Esophagus muscularis mucosa (tissue), 4 donors: ENCODE measurements around the gene SLC25A33. TPM values are rescaled to one million over a fixed set of nuclear protein-coding genes. Genes with fewer than 3 reads are reported as not detected.

ENCODE experiments used
- DNase-seq: peaks from one replicate; pipeline ENCODE4 v3.0.0-alpha.2; 2017; ENCODE audit errors: extremely low spot score
- H3K27ac ChIP-seq, 4 donors: fragments of 200-600 bp; sonication (generic); replicated peaks in 1 of 4; 1 replicate in 3 of 4; 2 replicates in 1 of 4; pipeline ENCODE4 v1.5.1; 2016 to 2019; ENCODE audit warnings: mild to moderate bottlenecking in 1 of 4
- H3K27me3 ChIP-seq, 4 donors: fragments of 200-600 bp; sonication (generic); one replicate each; pipeline versions ENCODE4 v1.5.1 to v1.6.0; 2016 to 2019
- H3K36me3 ChIP-seq, 4 donors: fragments of 200-600 bp; sonication (generic); one replicate each; pipeline ENCODE4 v1.5.1; 2016 to 2019
- H3K4me1 ChIP-seq, 4 donors: fragments of 200-600 bp; sonication (generic); one replicate each; pipeline ENCODE4 v1.5.1; 2016 to 2019
- H3K4me3 ChIP-seq, 4 donors: fragments of 200-600 bp; sonication (generic); 1 replicate in 2 of 4; 2 replicates in 2 of 4; pipeline ENCODE4 v1.5.1; 2016 to 2019; ENCODE audit warnings: mild to moderate bottlenecking in 4 of 4, moderate library complexity in 1 of 4
- H3K9me3 ChIP-seq, 4 donors: fragments of 200-600 bp; sonication (generic); 1 replicate in 3 of 4; 2 replicates in 1 of 4; pipeline ENCODE4 v1.5.1; 2016 to 2019
- EP300 ChIP-seq: sonication (generic); formaldehyde crosslinking; IDR thresholded peaks from one replicate; pipeline ENCODE4 v1.6.1; 2017; ENCODE audit warnings: antibody characterized with exemption
- POLR2A ChIP-seq: fragments of 450-650 bp; IDR thresholded peaks from one replicate; pipeline ENCODE4 v1.6.1; 2017; ENCODE audit warnings: antibody characterized with exemption, moderate library complexity, mild to moderate bottlenecking, low read depth
- POLR2AphosphoS5 ChIP-seq, 2 donors: sonication (generic); formaldehyde crosslinking; IDR thresholded peaks; one replicate each; pipeline ENCODE4 v1.6.1; 2017; ENCODE audit warnings: antibody characterized with exemption in 2 of 2
- WGBS: methylation state at CpG from one replicate; pipeline ENCODE4 v1.1.5; 2018; 5-methylcytosine and 5-hydroxymethylcytosine counted together
- intact Hi-C: fragments of 100-400 bp; cut with DNase I; formaldehyde crosslinking; loops from one replicate; pipeline ENCODE4 v1.15.1; 2023
- total RNA-seq, 4 donors: library from RNA; depleted of rRNA; stranded (reverse); fragments of >200 nt; gene quantifications; one replicate each; pipeline versions ENCODE4 v1.1.0 to v1.2.1, GENCODE V29; 2016
- TF ChIP-seq, protein P1 (sequence below), 3 experiments: fragments of 200-600 bp in 2 of 3; fragments of 450-650 bp in 1 of 3; sonication (generic) in 2 of 3; IDR thresholded peaks; one replicate each; pipeline ENCODE4 v1.5.1; 2017 to 2019; ENCODE audit warnings: antibody characterized with exemption in 3 of 3, mild to moderate bottlenecking in 2 of 3, moderate library complexity in 1 of 3

The SLC25A33 gene
- total RNA-seq, 4 donors from 2014 or later = 5.1 to 15.6 (median 8.9) TPM

GRCh38 chr1:9628541-9629444, 89.5 kb downstream of the SLC25A33 start:
- Histone ChIP-seq H3K4me1 (peaks cover 3 to 16% (median 13%) of the 10 kb centered on the region in 4 donors), H3K27me3 (peaks cover 0 to 16% (median 0%) of the 10 kb centered on the region in 4 donors), H3K9me3 (no peaks in the 10 kb centered on the region), H3K27ac (no peak overlapping the region), H3K36me3 (no peaks in the 10 kb centered on the region), H3K4me3 (no peak overlapping the region)
- intact Hi-C loops = loop anchor here (5.0 kb wide), 2 partner anchors 59 to 239 kb away; no protein-coding TSS in a partner anchor
- DNase-seq = no peak
- TF ChIP-seq, protein P1, sequence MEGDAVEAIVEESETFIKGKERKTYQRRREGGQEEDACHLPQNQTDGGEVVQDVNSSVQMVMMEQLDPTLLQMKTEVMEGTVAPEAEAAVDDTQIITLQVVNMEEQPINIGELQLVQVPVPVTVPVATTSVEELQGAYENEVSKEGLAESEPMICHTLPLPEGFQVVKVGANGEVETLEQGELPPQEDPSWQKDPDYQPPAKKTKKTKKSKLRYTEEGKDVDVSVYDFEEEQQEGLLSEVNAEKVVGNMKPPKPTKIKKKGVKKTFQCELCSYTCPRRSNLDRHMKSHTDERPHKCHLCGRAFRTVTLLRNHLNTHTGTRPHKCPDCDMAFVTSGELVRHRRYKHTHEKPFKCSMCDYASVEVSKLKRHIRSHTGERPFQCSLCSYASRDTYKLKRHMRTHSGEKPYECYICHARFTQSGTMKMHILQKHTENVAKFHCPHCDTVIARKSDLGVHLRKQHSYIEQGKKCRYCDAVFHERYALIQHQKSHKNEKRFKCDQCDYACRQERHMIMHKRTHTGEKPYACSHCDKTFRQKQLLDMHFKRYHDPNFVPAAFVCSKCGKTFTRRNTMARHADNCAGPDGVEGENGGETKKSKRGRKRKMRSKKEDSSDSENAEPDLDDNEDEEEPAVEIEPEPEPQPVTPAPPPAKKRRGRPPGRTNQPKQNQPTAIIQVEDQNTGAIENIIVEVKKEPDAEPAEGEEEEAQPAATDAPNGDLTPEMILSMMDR (IDR thresholded peaks at IDR 0.05) = no peak
- TF ChIP-seq POLR2A (no peak), EP300 (no peak), POLR2AphosphoS5 (IDR thresholded peaks at IDR 0.05) (no peak)
- WGBS = 62% methylated on average over 18 of the region's 23 CpGs

GRCh38 chr1:9629445-9630201, 90.4 kb downstream of the SLC25A33 start:
- H3K4me1 ChIP-seq = peaks cover 3 to 16% (median 13%) of the 10 kb centered on the region in 4 donors
- peaks cover 0 to 12% (median 0%) of the 10 kb centered on the region in 4 donors for H3K27me3 ChIP-seq
- H3K36me3 ChIP-seq = no peaks in the 10 kb centered on the region
- no peak overlapping the region for H3K27ac ChIP-seq
- no peak for DNase-seq
- 51% methylated on average over 17 of the region's 29 CpGs for WGBS
- intact Hi-C loops = loop anchor here (5.0 kb wide), 2 partner anchors 58 to 238 kb away; no protein-coding TSS in a partner anchor
- peak overlapping the region in 2 of 4 donors; percentile 3 to 12 for H3K4me3 ChIP-seq
- no peaks in the 10 kb centered on the region for H3K9me3 ChIP-seq
- TF ChIP-seq EP300 = no peak
- TF ChIP-seq, protein P1 (IDR thresholded peaks at IDR 0.05) = no peak
- no peak for TF ChIP-seq POLR2AphosphoS5 (IDR thresholded peaks at IDR 0.05)
- TF ChIP-seq POLR2A = no peak

GRCh38 chr1:9630331-9631111, 91.3 kb downstream of the SLC25A33 start:
- peaks cover 3 to 16% (median 13%) of the 10 kb centered on the region in 4 donors for H3K4me1 ChIP-seq
- no peak for DNase-seq
- H3K9me3 ChIP-seq = no peaks in the 10 kb centered on the region
- peak overlapping the region in 1 of 4 donors; percentile 3 for H3K4me3 ChIP-seq
- no peak overlapping the region for H3K27ac ChIP-seq
- peaks cover 0 to 9% (median 0%) of the 10 kb centered on the region in 4 donors for H3K27me3 ChIP-seq
- TF ChIP-seq, protein P1 (IDR thresholded peaks at IDR 0.05) = no peak
- TF ChIP-seq POLR2A = no peak
- intact Hi-C loops = no loop called here
- 79% methylated on average over 8 of the region's 8 CpGs for WGBS
- no peaks in the 10 kb centered on the region for H3K36me3 ChIP-seq

GRCh38 chr1:9631613-9632012, 92.3 kb downstream of the SLC25A33 start:
- Histone ChIP-seq H3K36me3 (no peaks in the 10 kb centered on the region), H3K27ac (no peak overlapping the region), H3K27me3 (no peaks in the 10 kb centered on the region), H3K9me3 (no peaks in the 10 kb centered on the region), H3K4me1 (peaks cover 3 to 9% (median 8%) of the 10 kb centered on the region in 4 donors), H3K4me3 (no peak overlapping the region)
- 89% methylated on average over 3 of the region's 3 CpGs for WGBS
- intact Hi-C loops = no loop called here
- no peak for TF ChIP-seq POLR2A
- TF ChIP-seq, protein P1 (IDR thresholded peaks at IDR 0.05) = no peak
- TF ChIP-seq POLR2AphosphoS5 (IDR thresholded peaks at IDR 0.05) = no peak
- no peak for TF ChIP-seq EP300
- no peak for DNase-seq
